Stimulated activated CD4-positive, alpha-beta T cell treated with anti-CD3 and anti-CD28 coated beads, Interleukin-1b, Interleukin-23, amount 100 ng/mL, for 1 hour (primary cell): Measurements from ENCODE around the gene PLD1.
"Not testable (repeated sequence)": the region's sequence is repeated elsewhere in the genome, so short reads cannot be mapped to it uniquely, and the experiment has no call there.

Source experiments
- DNase-seq, 2 donors: peaks; one replicate each; pipeline ENCODE4 v3.0.0-alpha.2; 2020; ENCODE audit warnings: low read depth in 2 of 2

Gene PLD1

DNA sequence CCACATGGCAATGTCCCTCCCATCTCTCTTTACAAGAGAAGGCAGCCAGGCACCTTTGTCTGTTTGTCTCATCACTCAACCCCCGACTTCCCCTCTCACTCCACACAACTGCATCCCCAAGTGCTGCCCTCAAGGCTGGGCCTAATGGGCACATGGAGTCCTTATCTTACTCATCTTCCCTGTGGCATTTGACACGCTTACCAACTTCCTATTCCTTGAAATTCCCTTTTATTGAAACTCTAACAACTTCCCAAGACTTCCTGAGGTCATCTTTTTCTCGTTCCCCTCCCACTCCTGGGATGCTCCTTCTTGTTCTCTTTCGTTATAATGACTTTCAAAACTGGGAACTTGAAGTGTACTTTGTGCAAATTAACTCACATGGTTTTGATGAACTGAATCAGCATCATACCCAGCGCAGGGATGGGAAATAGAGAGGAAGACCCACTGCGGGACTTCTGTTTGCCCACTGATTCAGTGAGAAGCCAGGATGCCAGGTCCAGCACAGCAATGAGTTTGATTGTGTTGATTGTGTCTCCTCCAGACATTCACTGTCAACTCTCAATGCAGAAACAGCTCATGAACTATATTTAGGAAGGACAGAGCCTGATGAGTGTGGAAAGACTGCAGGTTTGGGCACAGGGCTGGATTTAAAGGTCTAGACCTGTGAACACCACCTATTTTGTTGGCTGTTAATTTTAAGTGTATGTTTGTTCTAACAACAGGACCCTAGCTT, 245.4 kb downstream of the PLD1 start:
- no peak for DNase-seq

- DNase-seq = no peak
These were observed 247.0 kb downstream of the PLD1 start for GRCh38 chr3:171563298-171563697.

DNA sequence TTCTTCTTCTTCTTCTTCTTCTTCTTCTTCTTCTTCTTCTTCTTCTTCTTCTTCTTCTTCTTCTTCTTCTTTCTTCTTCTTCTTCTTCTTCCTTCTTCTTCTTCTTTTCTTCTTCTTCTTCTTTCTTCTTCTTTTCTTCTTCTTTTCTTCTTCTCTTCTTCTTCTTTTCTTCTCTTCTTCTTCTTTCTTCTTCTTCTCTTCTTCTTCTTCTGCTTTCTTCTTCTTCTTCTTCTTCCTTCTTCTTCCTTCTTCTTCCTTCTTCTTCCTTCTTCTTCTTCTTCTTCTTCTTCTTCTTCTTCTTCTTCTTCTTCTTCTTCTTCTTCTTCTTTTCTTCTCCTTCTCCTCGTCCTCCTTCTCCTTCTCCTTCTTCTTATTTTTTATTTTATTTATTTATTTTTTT, 247.8 kb downstream of the PLD1 start:
- not testable (repeated sequence) for DNase-seq

- DNase-seq = no peak
These were observed 248.5 kb downstream of the PLD1 start for GRCh38 chr3:171561596-171562323.

DNA sequence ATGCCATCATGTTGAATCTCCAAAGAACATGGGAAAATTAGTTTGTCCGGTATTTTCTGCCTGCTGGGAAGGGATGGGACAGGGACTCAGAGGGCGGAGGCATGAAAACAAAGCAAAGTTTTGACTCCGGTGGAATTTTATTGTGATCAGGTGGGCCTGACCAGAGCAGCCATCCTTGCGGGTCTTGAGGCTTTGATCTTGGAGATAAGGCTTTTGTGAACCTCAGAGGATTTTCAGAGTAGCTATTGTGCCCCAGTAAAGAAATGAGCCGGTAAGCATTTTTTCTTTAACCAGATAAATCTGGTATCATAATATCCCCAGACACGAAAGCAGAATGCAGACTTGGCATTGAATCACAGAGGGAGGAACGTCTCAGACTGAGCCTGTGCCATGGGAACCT, 250.7 kb downstream of the PLD1 start:
- no peak for DNase-seq

DNA sequence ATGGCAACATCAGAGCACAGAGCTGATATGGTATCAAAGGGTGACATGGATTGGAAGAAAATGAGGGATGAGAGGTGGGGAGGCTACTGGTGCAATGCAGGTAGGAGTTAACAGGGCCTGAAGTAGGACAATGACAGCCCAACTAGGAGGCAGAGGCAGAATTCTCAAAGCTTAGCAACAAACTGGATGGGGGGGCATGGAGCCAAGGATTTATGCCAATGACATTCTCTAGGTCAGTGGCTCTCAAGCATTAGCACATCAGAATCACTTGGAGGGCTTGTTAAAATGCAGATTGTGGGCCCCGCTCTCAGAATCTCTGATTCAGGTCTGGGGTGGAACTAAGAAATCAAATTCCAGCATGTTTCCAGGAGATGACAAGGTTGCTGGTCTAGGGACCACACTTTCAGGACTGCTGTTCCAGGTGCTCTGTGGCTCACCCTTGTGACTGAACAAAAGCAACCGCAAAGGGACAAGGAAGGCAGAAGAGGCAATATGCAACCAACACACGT, 252.0 kb downstream of the PLD1 start:
- no peak for DNase-seq

GRCh38 chr3:171557173-171557572, 253.1 kb downstream of the PLD1 start:
- DNase-seq = no peak

DNA sequence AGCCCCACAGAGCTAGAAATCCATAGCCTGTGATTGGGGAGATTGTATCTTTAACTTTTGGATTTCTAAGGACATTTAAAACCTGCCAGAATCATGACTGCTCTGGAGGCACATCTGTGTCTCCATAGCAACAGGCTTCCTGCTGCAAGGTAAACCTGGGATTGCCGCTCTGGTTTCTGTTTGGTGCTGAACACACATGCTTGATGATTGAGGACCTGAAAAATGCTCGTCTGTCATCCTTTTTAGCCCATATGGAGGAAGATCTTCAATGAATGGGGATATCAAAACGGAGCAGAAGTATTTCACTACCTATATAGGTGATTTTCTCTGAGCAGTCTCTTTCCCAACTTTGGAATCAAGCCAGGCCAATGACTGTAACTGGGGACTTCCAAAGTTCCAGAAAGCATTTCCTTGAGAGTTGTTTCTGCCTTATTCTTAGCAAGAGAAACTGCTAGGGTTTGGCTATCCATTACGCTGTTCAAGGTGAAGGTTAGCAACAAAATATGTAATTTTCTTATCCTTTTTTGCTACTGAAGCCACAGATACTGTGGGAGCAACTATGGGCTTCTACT, 253.6 kb downstream of the PLD1 start:
- no peak for DNase-seq

DNA sequence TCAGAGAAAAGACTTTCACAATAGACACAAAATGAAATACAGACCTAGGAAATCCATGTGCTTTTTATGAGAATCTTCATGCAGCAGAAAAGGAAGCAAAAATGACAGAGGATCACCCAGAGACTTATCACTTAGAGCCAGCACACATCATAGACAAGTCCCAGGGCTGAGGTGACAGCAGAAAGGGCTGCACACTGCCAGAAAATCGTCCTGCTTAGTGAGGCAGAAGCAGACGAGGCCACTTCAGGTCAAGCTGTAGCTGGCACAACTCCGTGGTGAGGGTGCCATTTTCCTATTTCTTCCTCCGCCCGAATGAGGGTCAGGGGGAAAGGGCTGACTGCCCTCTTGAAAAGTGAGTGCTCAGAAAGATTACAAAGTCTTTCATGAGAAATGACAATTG, 254.1 kb downstream of the PLD1 start:
- DNase-seq = no peak

DNA sequence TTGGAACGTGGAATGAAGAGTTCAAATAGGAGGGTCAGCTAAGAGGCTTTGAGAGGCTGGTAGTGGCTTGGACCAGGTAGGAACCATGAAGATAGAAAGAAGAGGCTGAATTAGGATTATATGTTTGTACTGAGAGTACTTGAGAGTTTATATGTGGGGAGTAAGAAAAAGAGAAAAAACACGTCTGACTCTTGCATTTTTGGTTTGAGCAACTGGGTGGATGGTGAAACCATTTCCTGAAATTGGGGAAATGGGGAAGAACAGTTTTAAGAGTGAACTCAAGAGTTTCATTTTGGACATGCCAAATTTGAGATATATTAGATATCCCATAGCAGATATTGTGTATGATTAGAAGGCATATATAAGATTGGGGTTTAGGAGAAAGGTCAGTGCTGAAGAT, 257.2 kb downstream of the PLD1 start:
- DNase-seq = no peak

- DNase-seq = no peak
These were observed 257.8 kb downstream of the PLD1 start for GRCh38 chr3:171552531-171552930.

GRCh38 chr3:171551296-171551695, 259.0 kb downstream of the PLD1 start:
- no peak for DNase-seq
